Panc1 (cell line): ENCODE data around the gene SIM2. TPM values are rescaled to one million over a fixed set of nuclear protein-coding genes. Genes with fewer than 3 reads are reported as not detected.
A peak's percentile ranks its signal among the peaks of the same experiment; 100 is the strongest.

Source experiments
- ATAC-seq: fragments of 200-7000 bp; cut with Tn5 transposase; 2 replicates; pipeline ENCODE4 v1.9.1; 2020; ENCODE audit warnings: mild to moderate bottlenecking, moderate library complexity
- BruUV-seq: library from RNA; stranded (reverse); fragments of 400-500 nt; replicated peaks from 2 replicates; lab custom pipeline; 2021; lab: Mats Ljungman, UMichigan
- CTCF ChIA-PET: fragments of 300-600 bp; sonication (Branson Sonifier 250); formaldehyde crosslinking; loops from one replicate; lab custom pipeline; 2022; ENCODE audit warnings: antibody characterized with exemption; lab: Charles Lee
- POLR2A ChIA-PET: fragments of 300-600 bp; sonication (Branson Sonifier 250); formaldehyde crosslinking; loops from one replicate; lab custom pipeline; 2022; ENCODE audit warnings: antibody characterized with exemption; lab: Charles Lee
- DNase-seq: peaks from one replicate; pipeline ENCODE4 v3.0.0-alpha.2; 2010; ENCODE audit warnings: low read depth, low spot score
- H3K27ac ChIP-seq: 2 replicates; pipeline ENCODE4 v1.5.1; 2011; ENCODE audit warnings: mild to moderate bottlenecking, low read length, inconsistent platforms
- H3K27me3 ChIP-seq: fragments of 200-500 bp; sonication (Bioruptor generic); 2 replicates; pipeline ENCODE4 v1.6.0; 2014; ENCODE audit warnings: low read length, inconsistent platforms; ENCODE audit not compliant: control insufficient read depth, insufficient read depth
- H3K36me3 ChIP-seq: fragments of 200-500 bp; sonication (Bioruptor generic); 2 replicates; pipeline ENCODE4 v1.5.1; 2014; ENCODE audit warnings: inconsistent platforms, mild to moderate bottlenecking, low read length, moderate library complexity; ENCODE audit not compliant: control insufficient read depth, insufficient read depth
- H3K4me1 ChIP-seq: 2 replicates; pipeline ENCODE4 v1.5.1; 2011; ENCODE audit warnings: inconsistent platforms, mild to moderate bottlenecking, low read length, moderate library complexity; ENCODE audit not compliant: control insufficient read depth, insufficient read depth
- H3K4me3 ChIP-seq, 2 experiments: 2 replicates each; pipeline ENCODE4 v1.5.1; 2011 to 2012; ENCODE audit warnings: low read depth in 2 of 2, low read length in 2 of 2, mild to moderate bottlenecking in 2 of 2, inconsistent platforms in 1 of 2, moderate library complexity in 1 of 2
- H3K9me3 ChIP-seq: fragments of 200-500 bp; sonication (Bioruptor generic); 2 replicates; pipeline ENCODE4 v1.5.1; 2014; ENCODE audit warnings: low read depth, mild to moderate bottlenecking, inconsistent platforms, low read length, moderate library complexity; ENCODE audit not compliant: control insufficient read depth, insufficient read depth
- CTCF ChIP-seq: fragments of 450-650 bp; IDR thresholded peaks from 2 replicates; pipeline ENCODE4 v1.5.1; 2017; ENCODE audit warnings: mild to moderate bottlenecking
- POLR2AphosphoS5 ChIP-seq: IDR thresholded peaks from 2 replicates; pipeline ENCODE4 v1.6.1; 2012; ENCODE audit warnings: mild to moderate bottlenecking, low read depth, low read length, moderate library complexity
- SIN3A ChIP-seq: IDR thresholded peaks from 2 replicates; pipeline ENCODE4 v1.6.1; 2012; ENCODE audit warnings: low read depth, mild to moderate bottlenecking, low read length, moderate library complexity, borderline replicate concordance; ENCODE audit not compliant: insufficient read depth
- TCF7L2 ChIP-seq: IDR thresholded peaks from 2 replicates; pipeline ENCODE4 v1.6.1; 2011; ENCODE audit warnings: mild to moderate bottlenecking, low read depth, low read length, inconsistent platforms
- in situ Hi-C: cut with HindIII; loops from 2 replicates; pipeline ENCODE4 v1.10.0; 2016; ENCODE audit warnings: low sequenced_read_pairs, low pct_unique_long_range_greater_than_20kb
- intact Hi-C: fragments of 100-400 bp; cut with micrococcal nuclease; formaldehyde crosslinking; loops from one replicate; pipeline ENCODE4 v1.10.0; 2022; ENCODE audit not compliant: unreplicated experiment
- total RNA-seq: library from RNA; stranded (reverse); gene quantifications from one replicate; pipeline ENCODE4 v1.2.1, GENCODE V29; 2021; ENCODE audit not compliant: unreplicated experiment
- TF ChIP-seq, protein P1 (sequence below), 2 experiments: IDR thresholded peaks; 2 replicates each; pipeline ENCODE4 v1.6.1; 2011 to 2012; ENCODE audit warnings: low read depth in 2 of 2, control low read depth in 1 of 2, low read length in 1 of 2, mild to moderate bottlenecking in 1 of 2, moderate library complexity in 1 of 2; ENCODE audit not compliant: insufficient read depth in 1 of 2

SIM2 gene
- total RNA-seq, 1 experiment from 2014 or later: 11.5 TPM

DNA sequence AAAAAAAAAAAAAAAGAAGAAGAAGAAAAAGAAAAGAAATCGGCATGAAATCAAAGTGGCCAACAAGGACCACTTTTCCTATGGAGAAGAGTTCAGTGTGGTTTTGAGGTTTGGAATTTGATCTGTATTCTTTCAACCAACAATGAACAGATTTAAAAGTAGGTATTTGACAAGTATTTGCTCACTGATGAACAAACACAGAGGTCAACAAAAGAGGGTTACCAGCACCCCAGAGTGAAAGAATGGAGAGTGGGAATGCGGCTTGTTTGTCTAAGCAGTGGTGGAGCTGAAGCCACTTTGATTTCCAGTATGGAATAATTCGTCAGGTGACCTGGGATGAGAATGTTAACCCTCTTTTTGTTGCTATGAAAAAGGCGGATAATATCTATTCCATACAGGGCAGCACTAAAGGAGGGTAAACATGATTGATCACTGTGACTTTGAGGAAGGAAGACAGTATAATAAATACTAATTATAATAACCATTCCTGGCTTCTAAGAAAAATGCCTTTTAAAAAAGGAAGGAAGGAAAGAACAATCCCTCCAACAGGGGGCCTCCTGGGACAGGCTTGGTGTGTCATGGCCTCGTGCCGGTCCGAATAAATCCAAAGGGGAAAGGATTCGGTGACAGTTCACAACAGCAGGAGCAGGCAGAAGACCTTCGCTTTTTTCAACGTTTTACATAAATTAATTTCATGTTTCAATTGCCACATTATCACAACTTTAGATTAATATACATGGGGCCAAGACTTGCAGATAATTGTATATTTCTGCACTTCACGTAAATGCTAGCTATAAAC lies 37.2 kb upstream of the SIM2 start:
- DNase-seq: no peak
- Histone ChIP-seq H3K36me3 (no peaks in the 10 kb centered on the region), H3K27me3 (no peaks in the 10 kb centered on the region), H3K27ac (no peak overlapping the region), H3K4me3 (no peak overlapping the region), H3K4me1 (no peaks in the 10 kb centered on the region; the same call in 1 of the 2 replicates), H3K9me3 (no peaks in the 10 kb centered on the region)
- in situ Hi-C loops (no loop called here), intact Hi-C loops (no loop called here)
- POLR2A ChIA-PET: no interaction called here
- CTCF ChIA-PET: interaction anchor here (0.7 to 0.8 kb wide), 2 partner anchors 122 to 817 kb away, joined by 10 to 18 read pairs; no protein-coding TSS in a partner anchor
- BruUV-seq: no TSS peak
- peak; percentile 85 for ATAC-seq
- TF ChIP-seq CTCF (peak; percentile 78), TCF7L2 (no peak)

GRCh38 chr21:36663033-36663855 lies 35.7 kb upstream of the SIM2 start:
- no peak overlapping the region for H3K27ac ChIP-seq
- DNase-seq (no peak), ATAC-seq (no peak)
- ChIA-PET CTCF (interaction anchor here (0.5 to 0.7 kb wide), 2 partner anchors 30 to 124 kb away, joined by 3 read pairs; no protein-coding TSS in a partner anchor), POLR2A (no interaction called here)
- in situ Hi-C loops (no loop called here), intact Hi-C loops (no loop called here)
- H3K36me3 ChIP-seq: no peaks in the 10 kb centered on the region
- H3K4me3 ChIP-seq: no peak overlapping the region
- H3K4me1 ChIP-seq: no peaks in the 10 kb centered on the region; the same call in 1 of the 2 replicates
- no peaks in the 10 kb centered on the region for H3K9me3 ChIP-seq
- TF ChIP-seq POLR2AphosphoS5 (no peak), SIN3A (no peak), TCF7L2 (no peak), CTCF (no peak)
- TF ChIP-seq, protein P1, sequence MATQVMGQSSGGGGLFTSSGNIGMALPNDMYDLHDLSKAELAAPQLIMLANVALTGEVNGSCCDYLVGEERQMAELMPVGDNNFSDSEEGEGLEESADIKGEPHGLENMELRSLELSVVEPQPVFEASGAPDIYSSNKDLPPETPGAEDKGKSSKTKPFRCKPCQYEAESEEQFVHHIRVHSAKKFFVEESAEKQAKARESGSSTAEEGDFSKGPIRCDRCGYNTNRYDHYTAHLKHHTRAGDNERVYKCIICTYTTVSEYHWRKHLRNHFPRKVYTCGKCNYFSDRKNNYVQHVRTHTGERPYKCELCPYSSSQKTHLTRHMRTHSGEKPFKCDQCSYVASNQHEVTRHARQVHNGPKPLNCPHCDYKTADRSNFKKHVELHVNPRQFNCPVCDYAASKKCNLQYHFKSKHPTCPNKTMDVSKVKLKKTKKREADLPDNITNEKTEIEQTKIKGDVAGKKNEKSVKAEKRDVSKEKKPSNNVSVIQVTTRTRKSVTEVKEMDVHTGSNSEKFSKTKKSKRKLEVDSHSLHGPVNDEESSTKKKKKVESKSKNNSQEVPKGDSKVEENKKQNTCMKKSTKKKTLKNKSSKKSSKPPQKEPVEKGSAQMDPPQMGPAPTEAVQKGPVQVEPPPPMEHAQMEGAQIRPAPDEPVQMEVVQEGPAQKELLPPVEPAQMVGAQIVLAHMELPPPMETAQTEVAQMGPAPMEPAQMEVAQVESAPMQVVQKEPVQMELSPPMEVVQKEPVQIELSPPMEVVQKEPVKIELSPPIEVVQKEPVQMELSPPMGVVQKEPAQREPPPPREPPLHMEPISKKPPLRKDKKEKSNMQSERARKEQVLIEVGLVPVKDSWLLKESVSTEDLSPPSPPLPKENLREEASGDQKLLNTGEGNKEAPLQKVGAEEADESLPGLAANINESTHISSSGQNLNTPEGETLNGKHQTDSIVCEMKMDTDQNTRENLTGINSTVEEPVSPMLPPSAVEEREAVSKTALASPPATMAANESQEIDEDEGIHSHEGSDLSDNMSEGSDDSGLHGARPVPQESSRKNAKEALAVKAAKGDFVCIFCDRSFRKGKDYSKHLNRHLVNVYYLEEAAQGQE (IDR thresholded peaks at IDR 0.05; ENCODE audit: insufficient read depth in 1 of 2, low read depth in 2 of 2, low read length in 1 of 2): no peak
- H3K27me3 ChIP-seq: no peaks in the 10 kb centered on the region
- no TSS peak for BruUV-seq
